Mammary epithelial cell (primary cell): ENCODE data around the gene TENT4B.

ENCODE experiments used
- CTCF ChIP-seq, 2 donors: IDR thresholded peaks in 1 of 2; conservative IDR thresholded peaks in 1 of 2; 2 replicates each; pipeline ENCODE4 v1.5.1; 2011 to 2012; ENCODE audit warnings: inconsistent platforms in 2 of 2, low read length in 2 of 2, mild to moderate bottlenecking in 2 of 2, control low read depth in 1 of 2, low read depth in 1 of 2; ENCODE audit not compliant: insufficient read depth in 1 of 2; ENCODE audit errors: extremely low read depth in 1 of 2
- EZH2 ChIP-seq: IDR thresholded peaks from 2 replicates; pipeline ENCODE4 v1.6.1; 2012; ENCODE audit warnings: low read length, inconsistent platforms, borderline replicate concordance

- TF ChIP-seq CTCF (conservative IDR thresholded peaks at IDR 0.05 in 1 of 2, IDR thresholded peaks at IDR 0.05 in 1 of 2; ENCODE audit: extremely low read depth in 1 of 2, insufficient read depth in 1 of 2, low read depth in 1 of 2, low read length in 2 of 2) (peak; percentile 60 to 77), EZH2 (no peak)
Observed at GRCh38 chr16:50210266-50211038, 57.3 kb downstream of the TENT4B start.
